ENCODE measurements around the gene C19orf85. TPM values are rescaled to one million over a fixed set of nuclear protein-coding genes. Genes with fewer than 3 reads are reported as not detected.

The C19orf85 gene
- total and polyA plus RNA-seq, 10 of the 15 experiments (the other 5 are each of a cell fraction or from before 2014, with no cell fraction given), result not detected

GRCh38 chr19:55443045-55443823 lies 21.3 kb downstream of the C19orf85 start, which contains the start of gene SHISA7:
SHISA7 (minus strand) TSS chr19:55443300; CDS start chr19:55442863, 437 bp downstream.
- no peaks in the 10 kb centered on the region for H3K9me3 ChIP-seq (replicated peaks; ENCODE audit: control insufficient read depth, insufficient read depth, low read length)
- no peaks in the 10 kb centered on the region for H3K4me1 ChIP-seq (ENCODE audit: control insufficient read depth, insufficient read depth, low read length)
- H3K9ac ChIP-seq (ENCODE audit: control insufficient read depth, insufficient read depth, low read length), result no peak within 1 kb of the TSS
- in situ Hi-C loops (cut with MboI) (no loop called here), intact Hi-C loops (cut with micrococcal nuclease; ENCODE audit: unreplicated experiment) (no loop called here)
- DNase-seq (ENCODE audit: low read depth, low spot score), result no peak
- POLR2A ChIA-PET, result no interaction called here
- SMC1A ChIA-PET (ENCODE audit: uncharacterized antibody, unreplicated experiment), result no interaction called here
- no peak within 1 kb of the TSS for H3K27ac ChIP-seq (ENCODE audit: control insufficient read depth, insufficient read depth)
- no peaks in the 10 kb centered on the region for H3K79me2 ChIP-seq (ENCODE audit: control insufficient read depth, insufficient read depth, low read length)
- no peaks in the 10 kb centered on the region for H4K20me1 ChIP-seq (ENCODE audit: control insufficient read depth, insufficient read depth)
- no TSS peak for BruUV-seq (replicated peaks)
- RAD21 ChIA-PET (ENCODE audit: unreplicated experiment), result no interaction called here
- TF ChIP-seq NFYA (IDR thresholded peaks at IDR 0.05; ENCODE audit: borderline replicate concordance, low read depth, low read length), result no peak
- no peak for TF ChIP-seq NR2C2 (IDR thresholded peaks at IDR 0.05; ENCODE audit: borderline replicate concordance, control insufficient read depth, insufficient read length, low read depth)
- no peak for TF ChIP-seq RAD21 (IDR thresholded peaks at IDR 0.05; ENCODE audit: insufficient read depth, low read depth, low read length)
- no peak for TF ChIP-seq ESRRA (IDR thresholded peaks at IDR 0.05; ENCODE audit: low read length)
- TF ChIP-seq, protein P1, sequence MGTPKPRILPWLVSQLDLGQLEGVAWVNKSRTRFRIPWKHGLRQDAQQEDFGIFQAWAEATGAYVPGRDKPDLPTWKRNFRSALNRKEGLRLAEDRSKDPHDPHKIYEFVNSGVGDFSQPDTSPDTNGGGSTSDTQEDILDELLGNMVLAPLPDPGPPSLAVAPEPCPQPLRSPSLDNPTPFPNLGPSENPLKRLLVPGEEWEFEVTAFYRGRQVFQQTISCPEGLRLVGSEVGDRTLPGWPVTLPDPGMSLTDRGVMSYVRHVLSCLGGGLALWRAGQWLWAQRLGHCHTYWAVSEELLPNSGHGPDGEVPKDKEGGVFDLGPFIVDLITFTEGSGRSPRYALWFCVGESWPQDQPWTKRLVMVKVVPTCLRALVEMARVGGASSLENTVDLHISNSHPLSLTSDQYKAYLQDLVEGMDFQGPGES (IDR thresholded peaks at IDR 0.05), result no peak
- TF ChIP-seq SRF (IDR thresholded peaks at IDR 0.05; ENCODE audit: low read depth in 2 of 2, low read length in 2 of 2), result no peak
- no peak for TF ChIP-seq TBL1XR1 (IDR thresholded peaks at IDR 0.05; ENCODE audit: low read depth, low read length)
- no peak for TF ChIP-seq SUPT20H (IDR thresholded peaks at IDR 0.05; ENCODE audit: borderline replicate concordance, control insufficient read depth, low read depth, low read length)
- TF ChIP-seq IKZF1 (conservative IDR thresholded peaks at IDR 0.05), result no peak
- no peak within 1 kb of the TSS for H3K4me2 ChIP-seq (ENCODE audit: control insufficient read depth, insufficient read depth)
- whole genome bisulfite sequencing (ENCODE audit: insufficient coverage, insufficient replicate concordance, low lambda C conversion rate, missing lambda C conversion rate), result 2% methylated on average over 26 of the region's 43 CpGs
- H3K4me3 ChIP-seq, result no peak within 1 kb of the TSS
- H3K27me3 ChIP-seq (replicated peaks in 1 of 2; ENCODE audit: control insufficient read depth in 2 of 2, insufficient read depth in 2 of 2, low read length in 1 of 2), result peaks cover 0 to 1% of the 10 kb centered on the region in 2 experiments; a peak in 2 of 4 replicates
- FAIRE-seq, result no peak
- no peak within 1 kb of the TSS for H2AFZ ChIP-seq (ENCODE audit: control insufficient read depth, low read depth, low read length)
- no peaks in the 10 kb centered on the region for H3K36me3 ChIP-seq (ENCODE audit: control insufficient read depth in 2 of 2, insufficient read depth in 2 of 2, low read length in 1 of 2)
- no peak for ATAC-seq
- CTCF ChIA-PET, result no interaction called here

All from GM12878 (cell line).